NCI-H1105 treated with DMSO at 0.1 percent for 48 hours (cell line): Measurements from ENCODE around the gene FFAR4.
"Not testable (repeated sequence)": the region's sequence is repeated elsewhere in the genome, so short reads cannot be mapped to it uniquely, and the experiment has no call there.

Source experiments
- DNase-seq: peaks from one replicate; lab custom pipeline; 2025; lab: John Stamatoyannopoulos, UW

Gene FFAR4

DNA sequence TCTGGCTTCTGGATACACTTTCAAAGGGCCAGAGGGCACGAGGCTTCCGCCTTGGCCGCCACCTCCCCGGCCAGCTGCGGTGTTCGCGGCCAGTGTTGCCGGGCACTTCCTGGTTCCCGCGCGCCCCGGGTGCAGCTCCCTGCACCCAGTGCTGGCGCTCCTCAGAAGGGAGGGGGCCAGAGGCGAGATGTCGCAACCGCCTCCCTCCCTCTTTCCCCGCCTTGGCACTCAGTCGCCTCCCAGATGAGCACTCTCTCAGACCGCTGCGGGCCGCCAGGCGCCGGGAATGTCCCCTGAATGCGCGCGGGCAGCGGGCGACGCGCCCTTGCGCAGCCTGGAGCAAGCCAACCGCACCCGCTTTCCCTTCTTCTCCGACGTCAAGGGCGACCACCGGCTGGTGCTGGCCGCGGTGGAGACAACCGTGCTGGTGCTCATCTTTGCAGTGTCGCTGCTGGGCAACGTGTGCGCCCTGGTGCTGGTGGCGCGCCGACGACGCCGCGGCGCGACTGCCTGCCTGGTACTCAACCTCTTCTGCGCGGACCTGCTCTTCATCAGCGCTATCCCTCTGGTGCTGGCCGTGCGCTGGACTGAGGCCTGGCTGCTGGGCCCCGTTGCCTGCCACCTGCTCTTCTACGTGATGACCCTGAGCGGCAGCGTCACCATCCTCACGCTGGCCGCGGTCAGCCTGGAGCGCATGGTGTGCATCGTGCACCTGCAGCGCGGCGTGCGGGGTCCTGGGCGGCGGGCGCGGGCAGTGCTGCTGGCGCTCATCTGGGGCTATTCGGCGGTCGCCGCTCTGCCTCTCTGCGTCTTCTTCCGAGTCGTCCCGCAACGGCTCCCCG lies at the start of gene FFAR4:
FFAR4 (plus strand) TSS at position 231 of the 842 bp plus-strand sequence; CDS start at position 287, 56 bp downstream.
- DNase-seq: peak; percentile 36

DNA sequence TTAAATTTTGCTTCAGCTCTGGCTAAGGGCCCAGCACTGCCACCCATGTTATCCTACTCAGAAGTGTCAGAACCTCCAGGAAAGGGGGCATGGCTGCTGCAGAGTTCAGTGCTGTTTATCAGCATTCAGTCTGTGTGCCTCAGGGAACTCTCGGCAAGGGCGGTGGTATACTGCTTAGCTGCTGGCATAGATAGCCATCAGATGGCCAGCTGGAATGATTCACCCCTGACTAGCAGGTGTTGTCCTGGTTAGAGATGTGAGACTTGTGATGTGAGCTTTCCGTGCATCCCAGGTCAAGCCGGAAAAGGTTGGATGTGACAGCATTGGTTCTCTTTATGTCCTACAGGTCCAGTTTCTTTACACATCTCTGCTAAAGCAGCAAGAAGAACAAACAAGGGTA lies 47.9 kb upstream of the FFAR4 start:
- no peak for DNase-seq

GRCh38 chr10:93535293-93535692 lies 31.2 kb upstream of the FFAR4 start:
- no peak for DNase-seq

- DNase-seq: not testable (repeated sequence)
Measured at GRCh38 chr10:93540871-93541270, 25.6 kb upstream of the FFAR4 start.

- DNase-seq: no peak
Measured at GRCh38 chr10:93541402-93542357, 24.8 kb upstream of the FFAR4 start.

DNA sequence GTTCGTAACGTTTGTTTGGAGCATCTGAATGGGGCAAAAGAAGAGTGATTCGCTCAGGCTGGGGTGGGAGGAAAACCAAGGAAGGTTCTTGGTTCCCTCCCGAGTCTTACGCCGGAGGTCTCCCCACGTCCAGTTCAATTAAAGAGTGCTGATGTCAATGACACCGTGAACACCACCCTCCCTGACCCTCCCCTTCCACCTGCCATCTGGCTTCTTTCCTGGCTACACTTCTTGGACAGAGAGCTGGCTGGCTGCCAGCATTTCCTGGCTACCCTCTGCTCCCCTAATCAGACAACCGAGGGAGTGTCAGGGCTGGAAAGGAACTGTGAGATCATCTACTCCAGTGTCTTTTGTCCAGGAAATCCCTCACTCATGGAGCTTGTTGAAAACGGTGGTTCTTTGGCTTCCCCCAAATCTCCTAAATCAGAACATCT lies 24.1 kb upstream of the FFAR4 start:
- peak; percentile 72 for DNase-seq

- not testable (repeated sequence) for DNase-seq
Measured at GRCh38 chr10:93546995-93547394, 19.5 kb upstream of the FFAR4 start.

DNA sequence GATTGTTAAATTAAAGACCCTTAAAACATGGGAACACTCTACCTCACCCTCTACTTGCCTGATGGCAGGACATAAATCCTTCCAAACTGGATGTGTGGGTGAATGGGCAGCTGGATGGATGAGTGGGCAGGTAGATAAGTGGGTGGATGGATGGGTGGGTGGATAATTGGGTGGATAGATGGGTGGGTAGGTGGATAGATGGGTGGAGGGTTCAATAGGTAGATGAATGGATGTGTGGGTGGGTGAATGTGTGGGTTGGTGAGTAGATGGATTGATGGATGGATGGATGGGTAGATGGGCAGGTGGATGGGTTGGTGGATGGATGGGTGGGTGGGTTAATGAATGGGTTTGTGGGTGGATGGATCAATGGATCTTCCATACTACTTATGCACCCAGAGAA lies 18.9 kb upstream of the FFAR4 start:
- no peak for DNase-seq

DNA sequence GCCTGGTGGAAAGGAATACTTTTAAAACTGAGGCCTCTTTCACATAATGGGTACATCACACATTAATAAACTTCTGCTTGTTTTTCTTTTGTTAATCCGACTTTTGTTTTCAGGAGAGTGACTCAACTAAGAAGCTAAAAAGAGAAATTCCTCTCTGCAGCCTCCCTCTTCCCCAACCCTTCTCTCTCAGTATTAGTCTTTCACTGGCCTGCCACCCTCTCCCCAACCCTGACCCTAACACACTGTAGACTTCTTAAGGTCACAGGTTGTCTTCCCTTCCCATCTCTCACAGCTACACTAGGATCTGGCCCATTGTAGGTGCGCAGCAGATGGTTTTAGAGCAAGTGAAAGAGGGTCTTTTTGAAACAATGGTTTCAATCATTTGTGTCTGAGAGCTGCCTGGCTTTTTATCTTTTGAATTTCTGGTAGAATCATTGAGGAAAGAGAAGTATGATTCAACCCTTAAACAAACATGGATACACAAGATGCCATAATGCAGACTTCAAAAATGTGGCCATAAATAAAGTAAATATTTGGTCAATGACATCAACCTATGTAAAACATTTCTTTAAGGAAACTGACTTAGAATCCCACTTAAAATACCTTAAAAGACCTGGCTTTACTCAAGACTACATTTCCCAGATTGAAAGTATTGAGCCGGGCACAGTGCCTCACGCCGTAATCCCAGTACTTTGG lies 17.9 kb upstream of the FFAR4 start:
- no peak for DNase-seq

DNA sequence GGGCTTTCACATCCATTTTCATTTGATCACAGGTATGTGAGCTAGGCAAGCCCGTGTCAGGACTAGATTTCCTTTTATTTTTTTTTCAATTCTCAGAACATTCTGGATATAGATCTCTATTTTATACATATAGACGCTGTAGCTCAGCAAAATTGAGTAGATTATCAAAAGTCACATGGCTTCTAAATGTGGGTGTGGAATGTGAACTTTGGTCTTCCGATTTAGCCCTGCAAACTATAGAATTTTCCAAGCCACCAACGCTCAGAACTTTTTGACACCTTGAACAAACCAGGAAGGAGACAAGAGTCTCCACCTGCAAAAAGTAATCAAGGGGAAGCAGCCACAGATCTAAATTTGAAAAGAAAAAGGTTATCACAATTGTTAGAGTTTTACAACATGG lies 15.9 kb upstream of the FFAR4 start:
- DNase-seq: no peak

- DNase-seq: no peak
Measured at GRCh38 chr10:93552780-93553179, 13.7 kb upstream of the FFAR4 start.

- no peak for DNase-seq
Measured at GRCh38 chr10:93553482-93554315, 12.8 kb upstream of the FFAR4 start.

DNA sequence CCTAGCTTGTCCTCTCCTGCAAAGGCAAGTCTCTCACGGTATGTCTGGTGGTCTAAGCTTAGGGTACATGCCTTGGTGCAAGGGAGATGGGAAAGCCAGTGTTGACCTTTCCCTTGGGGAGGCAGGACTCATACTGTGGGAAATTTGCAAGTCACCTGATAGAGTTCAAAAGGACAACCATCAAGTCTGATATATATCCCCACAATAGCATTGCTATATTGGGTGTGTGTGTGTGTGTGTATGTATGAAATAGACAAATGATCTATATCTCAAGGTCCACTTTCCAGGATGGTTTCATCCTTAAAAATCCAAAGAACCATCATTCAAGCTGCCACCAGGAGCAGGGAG lies 12.2 kb upstream of the FFAR4 start:
- no peak for DNase-seq

DNA sequence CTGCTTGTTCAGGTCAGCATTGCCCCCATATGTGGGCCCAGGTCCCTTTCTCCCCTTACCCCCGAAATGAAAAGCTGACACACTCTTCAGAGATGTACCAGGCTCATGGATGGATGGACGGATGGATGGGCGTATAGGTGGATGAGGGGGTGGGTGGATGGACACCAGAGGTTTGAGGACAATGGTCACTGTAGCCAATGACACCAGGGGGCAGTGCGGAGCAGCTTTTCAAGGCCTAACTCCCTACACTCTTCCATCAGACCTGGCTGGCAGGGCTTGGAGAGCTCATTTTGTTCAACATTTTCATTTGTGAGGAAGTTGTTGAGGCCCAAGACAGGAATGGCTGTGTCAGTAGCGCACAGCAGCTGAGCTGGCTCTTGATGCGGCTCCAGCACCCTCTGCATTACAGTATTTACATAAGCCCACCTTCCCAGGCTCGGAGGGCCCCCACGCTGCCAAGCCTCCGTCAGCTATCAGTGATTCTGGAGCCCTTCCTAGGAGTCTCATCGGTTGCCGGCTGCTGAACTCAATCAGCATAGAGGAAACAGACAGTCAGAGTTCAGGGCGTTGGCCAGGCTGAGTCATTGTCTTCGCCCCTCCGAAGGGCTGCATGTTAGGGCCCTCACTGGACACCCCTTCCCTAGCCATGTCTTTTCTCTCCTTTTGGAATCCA lies 11.6 kb upstream of the FFAR4 start:
- DNase-seq: peak; percentile 34

- no peak for DNase-seq
Measured at GRCh38 chr10:93559490-93559889, 7.0 kb upstream of the FFAR4 start.

DNA sequence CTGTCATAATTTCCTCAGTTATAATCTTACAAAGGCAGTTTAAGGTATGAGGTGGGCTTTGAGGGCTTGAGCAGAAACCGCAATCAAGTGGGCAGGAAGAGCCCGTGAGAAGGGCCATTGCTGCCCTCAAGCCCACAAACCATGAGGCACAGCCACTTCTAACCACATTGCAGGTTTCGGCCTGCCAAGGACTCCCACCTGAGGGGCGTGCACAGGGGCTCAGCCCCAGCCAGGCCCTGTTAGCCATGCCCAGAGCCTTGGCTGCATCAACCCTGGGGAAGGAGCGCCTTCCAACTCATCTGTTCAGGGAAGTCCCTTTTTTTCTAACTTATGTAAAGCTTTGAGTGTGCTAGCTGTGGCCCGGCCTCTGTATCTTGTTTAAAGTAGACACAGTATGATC lies 5.9 kb upstream of the FFAR4 start:
- DNase-seq: no peak

DNA sequence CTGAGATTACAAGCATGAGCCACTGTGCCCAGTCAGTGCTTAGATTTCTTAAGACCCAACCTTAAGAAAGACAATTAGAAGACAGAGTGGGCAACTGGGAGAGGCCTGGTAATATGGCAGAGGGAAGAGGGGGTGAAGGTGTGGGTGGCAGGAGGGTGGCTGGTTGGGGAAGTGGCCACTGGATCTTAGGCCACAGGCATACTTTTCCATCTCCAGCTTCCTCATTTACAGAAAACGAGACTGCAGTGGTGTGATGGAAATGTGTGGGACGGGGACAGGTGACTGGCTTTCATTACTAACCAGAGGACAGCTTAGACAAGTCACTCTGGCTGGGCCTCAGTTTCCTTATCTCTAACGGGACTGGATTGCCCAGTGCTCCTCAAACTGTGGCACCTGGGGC lies 1.0 kb upstream of the FFAR4 start:
- no peak for DNase-seq

- DNase-seq: no peak
Measured at GRCh38 chr10:93567277-93568104, 1.0 kb downstream of the FFAR4 start.

DNA sequence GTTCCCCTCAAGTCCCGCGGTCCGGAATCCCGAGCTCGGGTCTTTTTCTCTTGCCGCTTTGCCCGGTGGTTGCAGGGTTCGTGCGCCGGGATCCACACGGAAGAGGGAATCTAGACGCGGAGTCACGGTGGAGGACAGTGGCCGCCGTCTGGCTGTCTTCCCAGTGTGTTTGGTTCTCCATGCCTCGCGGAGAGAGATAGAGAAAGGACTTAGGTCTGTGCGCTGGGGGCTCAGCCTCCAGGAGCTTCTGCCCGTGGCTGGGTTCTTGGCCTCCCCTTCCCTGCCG lies 1.6 kb downstream of the FFAR4 start:
- DNase-seq: no peak

DNA sequence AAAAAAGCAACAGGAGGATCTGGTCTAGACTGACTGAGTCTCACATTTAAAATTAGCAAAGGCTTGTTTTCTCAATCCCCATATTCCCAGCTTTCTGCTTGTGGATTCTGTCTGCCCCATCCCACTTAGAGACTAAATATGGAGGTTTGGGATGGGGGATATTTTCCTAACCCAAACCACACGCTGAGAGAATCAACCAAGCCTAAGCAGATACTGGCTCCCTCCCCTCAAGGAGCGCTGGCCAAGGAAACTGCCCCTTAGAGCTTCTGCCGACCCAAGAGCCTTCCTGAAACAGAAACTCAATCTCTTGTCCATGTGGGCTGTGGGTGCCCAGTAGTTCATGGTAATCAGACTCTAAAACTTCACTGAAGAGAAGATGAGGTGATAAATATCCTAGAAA lies 3.9 kb downstream of the FFAR4 start:
- no peak for DNase-seq
